NCI-H1930 (cell line): ENCODE measurements around the gene LYPD5.
"Not testable (repeated sequence)": the region's sequence is repeated elsewhere in the genome, so short reads cannot be mapped to it uniquely, and the experiment has no call there.

Experiments used
- DNase-seq, 2 experiments: peaks; one replicate each; lab custom pipeline; 2025; lab: John Stamatoyannopoulos, UW

LYPD5 gene

GRCh38 chr19:43778651-43779050 lies 23.6 kb downstream of the LYPD5 start:
- no peak for DNase-seq

GRCh38 chr19:43777163-43777695 lies 25.0 kb downstream of the LYPD5 start:
- DNase-seq, result no peak

DNA sequence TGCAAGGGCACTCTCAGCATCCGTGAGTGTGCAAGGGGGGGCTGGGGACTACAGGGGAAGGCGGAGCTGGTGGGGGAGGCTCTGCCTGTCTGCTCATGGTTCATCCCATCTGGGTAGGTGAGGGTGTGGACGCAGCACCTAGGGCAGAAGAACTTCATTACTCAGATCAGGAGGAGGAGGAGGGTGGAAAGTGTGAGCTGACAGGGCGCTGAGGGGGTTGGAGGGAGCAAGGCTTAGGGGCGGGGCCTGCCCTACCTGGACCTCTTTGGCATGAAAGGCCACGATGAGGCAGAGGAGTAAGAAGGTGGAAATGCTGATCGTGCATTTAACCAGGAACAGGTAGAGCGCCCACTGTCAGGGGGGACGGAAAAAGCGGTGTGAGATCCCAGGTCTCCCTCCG lies 26.0 kb downstream of the LYPD5 start:
- no peak for DNase-seq

- no peak for DNase-seq
Observed at GRCh38 chr19:43775299-43775890, 26.9 kb downstream of the LYPD5 start.

GRCh38 chr19:43774940-43775258 lies 27.3 kb downstream of the LYPD5 start:
- not testable (repeated sequence) for DNase-seq

- DNase-seq, result peak in 1 of 2 experiments; percentile 26
Observed at GRCh38 chr19:43774103-43774939, 27.9 kb downstream of the LYPD5 start.

GRCh38 chr19:43773725-43774102 lies 28.5 kb downstream of the LYPD5 start:
- no peak for DNase-seq

DNA sequence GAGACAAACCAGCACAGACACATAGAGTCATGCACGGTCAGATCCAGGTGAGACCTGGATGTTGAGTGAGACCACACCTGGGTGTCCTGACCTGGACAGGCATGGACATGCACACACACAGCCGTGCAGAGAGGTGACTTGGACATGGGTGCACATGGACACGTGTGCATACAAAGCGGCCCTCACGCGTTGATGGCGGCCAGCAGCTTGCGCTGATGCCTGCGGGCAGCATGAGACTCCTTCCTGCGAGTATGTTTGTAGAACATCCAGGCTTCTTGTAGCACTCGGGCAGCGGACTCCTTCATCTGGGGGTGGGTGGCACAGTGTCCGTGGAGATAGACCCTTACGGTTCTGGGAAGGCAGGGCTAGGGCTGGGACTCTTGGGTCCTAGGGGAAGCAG lies 33.0 kb downstream of the LYPD5 start:
- DNase-seq, result no peak

DNA sequence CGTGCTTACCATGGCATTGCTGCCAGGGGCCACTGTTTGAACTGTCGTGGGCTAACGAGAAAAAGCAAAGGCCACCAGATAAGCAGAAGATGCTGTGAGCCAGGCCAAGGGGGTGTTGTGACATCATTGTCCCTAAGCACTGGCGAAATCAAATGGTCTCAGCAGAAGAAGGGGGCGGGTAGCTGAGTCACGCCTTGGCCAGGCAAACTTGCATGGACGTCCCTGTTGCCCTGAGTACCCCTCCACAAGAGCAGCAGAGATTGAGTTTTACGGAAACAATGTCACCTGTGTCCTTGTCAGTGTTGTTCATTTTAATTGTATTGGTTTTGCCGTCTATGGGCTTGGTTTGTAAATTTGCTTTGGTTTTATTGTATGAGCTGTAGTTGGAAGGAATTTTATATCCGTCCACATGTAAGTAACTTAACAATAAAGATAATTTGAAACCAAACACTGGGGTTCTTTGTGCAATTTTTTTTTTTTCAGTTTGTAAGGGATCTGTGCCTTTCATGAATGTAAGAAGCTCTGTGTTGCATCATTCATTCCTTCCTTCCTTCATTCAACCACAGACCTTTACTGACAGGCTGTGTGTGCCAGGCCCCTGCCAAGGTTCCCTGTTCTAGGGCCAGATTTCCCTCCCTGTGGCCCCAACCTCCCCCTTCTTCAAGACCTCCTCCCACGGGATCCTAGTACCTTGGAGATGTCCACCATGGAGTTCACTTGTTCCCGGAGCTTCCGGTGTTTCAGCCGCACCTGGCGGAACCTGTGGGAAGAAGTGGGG lies 33.8 kb downstream of the LYPD5 start:
- no peak for DNase-seq

DNA sequence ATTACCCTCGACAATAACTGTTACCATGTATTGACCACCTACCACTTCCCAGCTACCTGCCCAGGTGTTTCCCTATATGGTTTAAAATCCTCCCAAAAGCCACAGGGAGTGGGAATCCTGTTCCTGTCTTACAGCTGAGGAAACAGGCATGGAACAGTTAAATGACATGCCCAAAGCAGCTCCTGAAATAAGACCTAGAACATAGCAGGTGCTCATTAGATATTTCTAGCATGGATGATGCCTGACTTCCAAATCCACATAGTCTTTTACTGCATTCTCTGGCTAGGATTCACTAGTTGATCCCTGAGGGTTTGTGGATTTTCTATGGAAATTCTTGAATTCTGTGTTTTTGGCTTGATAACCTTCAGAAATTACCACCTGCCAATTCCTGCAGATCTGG lies 34.4 kb downstream of the LYPD5 start:
- no peak for DNase-seq

DNA sequence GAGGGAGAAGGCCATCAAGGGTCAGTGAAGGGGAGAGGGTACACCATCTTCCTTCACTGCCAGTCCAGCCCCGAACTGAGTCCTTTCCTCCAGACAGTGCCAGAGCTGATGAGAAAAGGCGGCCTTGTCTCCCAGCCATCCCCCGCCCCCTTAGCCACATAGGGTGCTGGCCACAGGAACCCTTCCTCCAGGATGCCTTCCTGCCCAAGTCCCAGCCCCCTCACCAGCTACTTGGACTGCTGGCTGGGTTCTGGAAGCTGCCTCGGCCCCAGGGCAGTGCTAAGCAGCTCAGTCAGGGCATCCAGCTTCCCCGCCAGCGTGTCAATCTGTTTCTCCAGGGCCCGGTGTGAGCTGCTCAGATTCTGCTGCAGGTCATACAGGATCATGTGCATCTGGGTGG lies 34.9 kb downstream of the LYPD5 start:
- no peak for DNase-seq

DNA sequence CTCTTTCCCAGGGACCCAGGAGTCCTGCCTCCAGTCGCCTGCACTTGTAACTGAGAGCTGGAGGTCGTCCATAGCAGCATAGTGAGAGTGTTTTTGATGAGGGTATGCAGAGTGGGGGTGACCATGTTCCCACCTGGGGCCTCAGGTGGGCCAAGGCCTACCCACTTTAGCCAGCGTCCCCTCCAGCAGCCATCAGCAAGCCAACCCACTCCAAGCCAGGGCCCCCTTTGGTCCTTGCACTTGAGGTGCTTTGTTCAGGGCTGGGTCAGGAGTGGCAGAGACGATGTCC lies 35.5 kb downstream of the LYPD5 start:
- DNase-seq, result no peak

GRCh38 chr19:43765109-43765876 lies 37.0 kb downstream of the LYPD5 start:
- no peak for DNase-seq

- DNase-seq, result not testable (repeated sequence)
Observed at GRCh38 chr19:43764684-43765083, 37.6 kb downstream of the LYPD5 start.

- DNase-seq, result no peak
Observed at GRCh38 chr19:43763473-43763939, 38.7 kb downstream of the LYPD5 start.

- no peak for DNase-seq
Observed at GRCh38 chr19:43762814-43763213, 39.4 kb downstream of the LYPD5 start.

- DNase-seq, result no peak
Observed at GRCh38 chr19:43760941-43761340, 41.3 kb downstream of the LYPD5 start.

GRCh38 chr19:43759515-43759914 lies 42.7 kb downstream of the LYPD5 start:
- no peak for DNase-seq

- DNase-seq, result peak; percentile 71 to 81
Observed at GRCh38 chr19:43755256-43755801, 46.9 kb downstream of the LYPD5 start.

- peak; percentile 98 to 99 for DNase-seq
Observed at GRCh38 chr19:43754503-43755255, 47.6 kb downstream of the LYPD5 start, which contains the start of gene SMG9. SMG9 (minus strand) TSS chr19:43754962; CDS start chr19:43750741, 4,221 bp downstream.

GRCh38 chr19:43754253-43754502 lies 48.1 kb downstream of the LYPD5 start:
- DNase-seq, result no peak
